IPS DF 4.7 (cell line): ENCODE measurements around the gene CFAP221.

Experiments
- DNase-seq: peaks from one replicate; pipeline ENCODE4 v3.0.0-alpha.2; 2013; ENCODE audit warnings: low spot score; ENCODE audit errors: extremely low read depth

Gene CFAP221

GRCh38 chr2:119644186-119644585, 99.9 kb downstream of the CFAP221 start:
- DNase-seq, result no peak

DNA sequence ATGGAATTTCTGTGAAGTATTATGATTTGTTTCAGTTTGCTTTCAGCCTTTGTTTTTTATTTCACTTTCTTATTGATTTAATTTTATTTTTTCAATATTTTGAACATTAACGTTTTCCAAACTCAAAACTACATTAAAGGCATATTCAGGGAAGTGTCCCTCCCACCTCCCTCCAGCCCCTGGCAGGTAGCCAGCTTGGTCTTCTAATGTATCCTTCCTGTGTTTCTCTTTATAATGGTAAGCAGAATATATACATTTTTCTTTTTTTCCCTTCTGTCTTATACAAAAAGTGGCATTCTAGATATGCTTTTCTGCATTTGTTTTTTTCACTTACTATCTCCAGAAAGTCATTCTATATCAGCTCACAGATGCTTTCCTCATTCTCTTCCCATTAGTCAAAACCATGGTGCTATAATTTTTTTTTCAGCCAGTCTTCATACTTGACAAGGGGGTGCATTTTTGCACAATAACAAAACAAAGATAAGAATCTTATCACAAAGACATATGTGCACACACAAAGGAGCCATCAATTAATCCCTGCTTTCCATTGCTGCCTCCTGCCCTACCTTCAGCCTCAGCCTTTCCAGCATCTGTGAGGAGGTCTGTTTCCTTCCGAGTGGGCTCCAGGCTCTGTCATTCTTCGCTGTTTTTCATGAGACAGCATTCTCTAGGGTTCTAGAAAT, 101.1 kb downstream of the CFAP221 start:
- no peak for DNase-seq

DNA sequence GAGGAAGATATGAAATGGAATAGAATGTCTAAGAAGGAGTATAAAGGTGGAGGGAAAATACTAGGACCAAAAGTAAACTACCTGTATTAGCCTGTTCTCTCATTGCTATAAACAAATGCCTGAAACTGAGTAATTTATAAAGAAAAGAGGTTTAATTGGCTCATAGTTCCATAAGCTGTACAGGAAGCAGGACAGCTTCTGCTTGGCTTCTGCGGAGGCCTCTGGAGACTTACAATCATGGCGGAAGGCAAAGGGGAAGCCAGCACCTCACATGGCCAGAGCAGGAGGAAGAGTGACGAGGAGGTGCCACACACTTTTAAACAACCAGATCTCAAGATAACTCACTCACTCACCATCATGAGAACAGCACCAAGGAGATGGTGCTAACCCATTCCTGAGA, 101.9 kb downstream of the CFAP221 start:
- no peak for DNase-seq

DNA sequence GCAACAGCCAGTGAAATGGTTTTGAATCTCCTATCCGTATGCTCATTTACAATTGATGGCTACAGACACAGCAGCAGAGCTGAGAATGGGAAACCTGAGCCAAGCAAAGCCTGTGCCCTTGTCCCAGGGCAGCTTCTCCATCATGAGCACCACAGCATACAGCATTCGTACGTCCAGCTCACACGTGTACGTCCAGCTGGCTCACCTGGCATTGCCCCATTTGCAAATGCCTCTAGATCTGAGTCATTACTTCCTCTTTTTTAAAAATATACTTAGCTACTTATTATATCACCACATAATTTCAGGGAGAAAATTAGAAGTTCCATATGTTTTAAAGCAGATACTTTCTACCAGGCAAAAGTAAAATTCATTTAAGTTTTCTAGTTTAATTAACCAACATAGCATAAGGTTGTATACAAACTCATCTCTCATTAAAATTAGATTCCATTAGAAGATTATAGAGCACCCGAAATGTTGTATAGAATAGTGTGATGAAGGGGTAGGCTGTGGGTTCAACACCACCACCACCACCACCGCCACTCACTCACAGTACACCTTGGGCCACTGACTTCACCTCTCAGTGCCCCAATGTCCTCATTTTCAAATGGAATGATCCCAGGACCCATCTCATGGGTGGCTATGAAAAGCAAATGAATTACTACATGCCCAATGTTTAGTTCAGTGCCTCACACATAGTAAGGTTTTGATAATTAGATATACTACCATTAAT, 103.4 kb downstream of the CFAP221 start:
- no peak for DNase-seq

DNA sequence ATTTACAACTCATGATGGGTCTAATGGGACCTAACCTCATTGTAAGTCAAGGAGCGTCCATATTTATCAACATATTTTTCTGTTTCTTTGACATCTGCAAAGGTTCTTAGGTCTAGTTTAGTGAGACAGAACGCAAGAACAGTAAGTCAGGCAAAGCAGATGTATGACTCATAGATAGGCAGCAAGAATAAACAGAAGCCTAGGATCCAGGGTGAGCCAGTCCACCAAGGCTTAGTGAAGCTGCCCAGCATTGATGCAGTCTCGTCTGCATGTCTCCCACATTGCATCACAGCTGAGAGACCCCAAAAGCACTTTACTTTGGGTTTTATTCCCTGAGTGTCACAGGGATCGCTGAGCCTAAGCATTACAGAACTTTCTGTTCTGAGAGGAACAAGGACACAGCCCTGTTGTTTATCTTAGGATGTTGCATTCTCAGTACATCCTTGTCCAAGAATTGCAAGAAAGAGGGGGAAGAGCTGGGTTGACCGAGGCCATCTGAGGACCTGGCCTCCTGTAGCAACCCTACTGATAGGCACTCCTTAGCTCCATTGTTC, 105.2 kb downstream of the CFAP221 start:
- no peak for DNase-seq

GRCh38 chr2:119650206-119650605, 106.0 kb downstream of the CFAP221 start:
- no peak for DNase-seq

GRCh38 chr2:119650846-119651370, 106.7 kb downstream of the CFAP221 start:
- no peak for DNase-seq

DNA sequence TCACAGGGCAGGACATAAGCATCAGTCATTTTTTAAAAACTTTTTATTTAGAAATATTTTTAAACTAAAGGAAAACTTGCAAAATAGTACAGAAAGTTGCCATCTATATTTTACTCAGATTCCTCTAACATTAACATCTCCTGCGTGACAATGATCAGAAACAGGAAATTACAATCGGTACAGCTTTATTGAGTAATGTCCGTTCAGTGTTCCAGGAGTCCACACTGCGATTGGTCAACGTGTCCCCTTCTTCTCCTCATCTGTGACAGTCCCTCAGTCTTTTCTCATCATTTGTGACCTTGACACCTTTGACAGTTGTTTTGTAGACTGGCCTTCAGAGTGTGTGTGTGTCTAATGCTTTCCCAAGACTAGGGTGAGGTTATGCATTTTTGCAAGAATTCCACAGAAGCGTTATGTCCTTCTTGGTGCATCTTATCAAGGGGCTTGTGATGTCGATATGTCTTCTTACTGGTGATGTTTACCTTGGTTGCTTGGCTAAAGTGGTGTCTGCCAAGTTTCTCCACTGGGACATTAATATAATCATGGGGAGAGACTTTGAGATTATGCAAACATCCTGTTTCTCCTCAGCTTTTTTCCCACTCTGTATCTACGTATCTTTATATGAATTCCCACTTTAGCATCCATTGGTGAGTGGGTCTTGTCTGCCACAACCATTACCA, 113.4 kb downstream of the CFAP221 start:
- DNase-seq, result no peak

- no peak for DNase-seq
Measured at GRCh38 chr2:119659601-119660342, 115.5 kb downstream of the CFAP221 start.

GRCh38 chr2:119660343-119660658, 116.1 kb downstream of the CFAP221 start:
- DNase-seq, result no peak

- DNase-seq, result no peak
Measured at GRCh38 chr2:119662297-119662696, 118.0 kb downstream of the CFAP221 start.

DNA sequence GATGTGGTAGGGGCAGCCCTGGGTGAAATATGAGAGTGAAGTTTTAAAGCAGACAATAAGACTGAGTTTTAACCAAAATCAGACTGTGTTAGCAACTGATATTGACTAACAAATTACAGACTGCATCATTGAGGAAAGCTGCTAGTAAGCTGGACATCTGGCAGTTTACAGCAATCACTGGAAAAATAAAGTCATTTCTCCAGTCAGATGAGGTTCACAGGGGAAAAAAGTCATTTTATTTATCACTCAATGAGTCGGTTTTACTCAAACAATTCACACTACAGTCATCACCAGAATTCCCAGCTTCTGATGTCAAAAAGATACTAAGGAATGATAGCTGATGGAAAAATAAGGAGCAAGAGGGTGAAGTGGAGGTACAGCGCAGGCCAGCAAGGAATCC, 124.3 kb downstream of the CFAP221 start:
- no peak for DNase-seq

GRCh38 chr2:119671016-119671415, 126.8 kb downstream of the CFAP221 start:
- DNase-seq, result no peak

DNA sequence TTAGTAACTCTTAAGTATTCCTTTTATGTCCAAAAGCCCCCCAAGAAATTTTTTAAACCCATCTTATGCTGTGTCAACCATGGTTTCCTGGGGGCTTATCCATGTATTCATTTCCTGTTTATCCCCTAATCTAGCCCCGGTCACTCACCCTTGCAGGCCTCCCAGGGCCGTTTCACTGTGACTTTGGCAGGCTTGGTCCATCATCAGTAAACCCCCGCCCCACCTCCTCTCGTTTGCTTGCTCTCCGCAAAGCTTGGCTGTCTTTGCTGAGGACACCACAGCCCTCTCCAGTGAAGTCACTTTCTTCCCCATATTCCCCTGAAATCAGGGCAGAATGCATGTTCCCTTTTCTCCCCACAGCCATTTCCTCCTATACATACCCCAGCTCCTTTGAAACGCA, 127.5 kb downstream of the CFAP221 start:
- no peak for DNase-seq

DNA sequence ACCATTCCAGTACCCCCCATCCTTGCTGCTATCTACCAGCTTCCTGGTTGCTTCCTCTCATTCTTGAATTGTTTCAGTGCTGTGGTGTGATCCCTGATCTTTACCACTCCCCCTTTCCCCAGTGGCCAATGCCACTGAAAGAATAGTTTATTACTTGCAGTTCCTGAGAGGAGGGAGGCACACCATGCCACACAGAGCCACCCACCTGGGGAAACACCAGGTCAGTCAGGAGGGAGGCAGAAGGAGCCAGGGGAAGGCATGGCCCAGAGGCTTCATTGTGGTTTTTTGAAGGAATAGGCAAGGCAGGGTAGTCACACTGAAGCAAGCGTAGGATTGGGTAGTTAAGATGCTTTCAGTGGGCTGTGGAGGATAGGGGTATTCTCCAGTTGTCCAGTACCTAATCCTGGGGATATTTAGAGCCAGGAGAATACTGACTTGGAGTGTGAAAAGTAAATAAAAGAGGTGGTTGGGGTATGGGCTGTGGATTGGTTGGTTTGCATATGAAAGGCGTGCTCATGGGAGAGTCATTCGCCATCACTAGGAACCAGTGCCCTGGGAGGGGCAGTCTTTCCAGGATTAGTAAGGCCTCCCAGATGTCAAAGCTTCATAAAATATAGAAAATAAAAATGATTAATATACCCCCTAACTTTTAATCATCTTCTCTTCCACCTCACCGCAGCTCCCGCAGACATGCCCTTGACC, 128.1 kb downstream of the CFAP221 start:
- DNase-seq, result no peak

DNA sequence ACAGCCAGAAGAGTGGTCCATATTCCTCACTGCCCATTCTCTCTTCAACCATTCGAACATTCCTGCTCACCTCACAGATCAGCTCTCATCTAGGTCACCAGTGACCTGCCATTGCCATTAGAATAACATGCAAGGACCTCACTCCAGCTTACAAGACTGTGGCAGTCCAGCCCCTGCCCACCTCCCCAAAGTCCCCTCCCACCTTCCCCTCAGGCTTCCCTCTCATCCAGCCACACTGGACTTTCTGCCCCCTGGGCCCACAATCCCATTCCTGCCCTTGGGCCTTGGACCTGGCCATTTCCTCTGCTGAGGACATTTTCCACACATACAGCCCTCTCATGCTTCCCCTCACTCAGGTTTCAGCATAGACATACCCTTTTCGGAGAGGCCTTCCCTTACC, 129.5 kb downstream of the CFAP221 start:
- DNase-seq, result no peak

GRCh38 chr2:119674711-119675500, 130.7 kb downstream of the CFAP221 start:
- DNase-seq, result no peak

DNA sequence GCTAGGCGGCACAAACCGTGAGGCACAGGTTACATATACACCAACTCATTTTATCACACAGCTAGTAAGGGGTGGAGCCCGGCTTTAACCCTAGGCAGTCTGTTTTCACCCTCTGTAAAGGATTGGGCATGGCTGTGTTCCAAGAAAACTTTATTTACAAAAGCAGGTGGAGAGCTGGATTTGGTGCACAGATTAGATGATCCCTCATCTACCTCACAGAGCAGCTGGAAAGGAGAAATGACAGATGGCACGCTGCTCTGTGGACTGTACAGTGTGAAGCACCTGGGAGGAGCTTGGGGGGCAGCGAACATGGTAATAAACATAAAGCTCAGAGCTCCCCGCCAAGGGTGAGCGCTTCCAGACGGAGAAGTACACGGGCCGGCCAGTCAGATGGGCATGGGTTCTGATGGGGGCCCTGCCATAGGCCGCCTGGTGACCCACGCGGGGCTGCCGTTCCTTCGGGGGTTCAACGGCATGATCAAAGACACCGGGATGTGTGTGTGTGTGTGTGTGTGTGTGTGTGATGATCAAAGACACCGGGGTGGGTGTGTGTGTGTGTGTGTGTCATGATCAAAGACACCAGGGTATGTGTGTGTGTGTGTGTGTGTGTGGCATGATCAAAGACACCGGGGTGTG, 133.9 kb downstream of the CFAP221 start:
- no peak for DNase-seq

GRCh38 chr2:119679526-119679837, 135.2 kb downstream of the CFAP221 start:
- DNase-seq, result no peak

DNA sequence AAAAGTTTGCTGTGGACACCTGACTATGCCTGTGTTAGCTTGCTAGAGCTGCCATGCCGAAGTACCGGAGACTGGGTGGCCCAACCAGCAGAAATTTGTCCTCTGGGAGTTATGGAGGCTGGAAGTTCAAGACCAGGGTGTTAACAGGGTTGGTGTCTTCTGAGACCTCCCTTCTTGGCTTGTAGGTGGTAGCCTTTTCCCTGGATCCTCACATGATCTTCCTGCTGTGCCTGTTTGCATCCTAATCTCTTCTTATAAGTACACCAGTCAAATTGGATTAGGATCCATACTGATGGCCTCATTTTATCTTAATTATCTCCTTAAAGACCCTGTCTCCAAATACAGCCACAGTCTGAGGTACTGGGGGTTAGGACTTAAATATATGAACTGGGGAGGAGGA, 135.6 kb downstream of the CFAP221 start:
- no peak for DNase-seq
